Measurements from ENCODE around the gene RNFT2. TPM values are rescaled to one million over a fixed set of nuclear protein-coding genes. Genes with fewer than 3 reads are reported as not detected.

RNFT2 gene
- total RNA-seq, 1 experiment from 2014 or later, result 29.5 TPM

DNA sequence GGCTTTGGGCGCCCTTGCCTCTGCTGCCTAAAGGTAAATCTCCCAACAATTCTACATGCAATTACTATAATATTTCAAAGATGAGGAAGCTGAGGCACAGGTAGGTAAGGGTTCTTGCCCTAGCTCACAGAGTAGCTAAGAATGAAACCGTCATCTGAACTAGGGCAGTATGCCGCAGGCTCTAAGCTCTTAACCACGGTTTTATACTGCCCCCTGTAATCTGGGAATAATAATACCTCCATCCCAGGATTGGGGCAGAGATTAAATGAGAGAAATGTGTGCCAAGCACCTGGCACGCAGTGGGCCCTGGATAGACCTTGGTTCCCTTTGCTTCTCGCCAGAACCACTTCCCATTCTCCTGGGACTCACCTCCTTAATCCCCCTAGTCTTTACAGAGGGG is 144.6 kb downstream of the RNFT2 start:
- no CpG with 5 or more reads among the region's 6 CpGs for WGBS (ENCODE audit: extremely low coverage, insufficient read length, low lambda C conversion rate)
- peak overlapping the region; percentile 9 to 88; a peak in 2 of 5 replicates for H3K4me3 Mint-ChIP-seq

More for the DNA sequence above, 144.6 kb downstream of the RNFT2 start:
- no peaks in the 10 kb centered on the region for H3K9me3 ChIP-seq (ENCODE audit: control insufficient read depth, low read depth, low read length)
- no peak overlapping the region for H4K91ac ChIP-seq (ENCODE audit: insufficient read length, low read depth, low read length)
- H4K5ac ChIP-seq (ENCODE audit: insufficient read length, low read depth, low read length), result no peak overlapping the region
- H3K4me1 ChIP-seq (ENCODE audit: insufficient read depth, low read length), result no peaks in the 10 kb centered on the region
- H3K23me2 ChIP-seq (ENCODE audit: insufficient read length, low read depth, low read length, poor library complexity, severe bottlenecking), result peaks cover 22% of the 10 kb centered on the region
- H3K23ac ChIP-seq (ENCODE audit: insufficient read length, low read depth, low read length), result no peak overlapping the region
- no peak overlapping the region for H2BK12ac ChIP-seq (ENCODE audit: insufficient read length, low read depth, low read length)
- no peak overlapping the region for H3K14ac ChIP-seq (ENCODE audit: insufficient read depth, low read length)
- no peak overlapping the region for H2BK20ac ChIP-seq (ENCODE audit: low read depth, low read length, poor library complexity, severe bottlenecking)
- H3K18ac ChIP-seq (ENCODE audit: insufficient read length, low read depth, low read length), result no peak overlapping the region
- H2BK120ac ChIP-seq (ENCODE audit: low read depth, low read length, poor library complexity, severe bottlenecking), result no peak overlapping the region
- peaks cover 30 to 34% of the 10 kb centered on the region in 2 experiments for H3K4me1 Mint-ChIP-seq
- H4K8ac ChIP-seq (replicated peaks; ENCODE audit: insufficient read length, low read depth, low read length), result no peak overlapping the region
- H3K9me3 Mint-ChIP-seq, result no peaks in the 10 kb centered on the region; a peak in 1 of 5 replicates
- no peak overlapping the region for H2AFZ ChIP-seq (ENCODE audit: low read length)
- H4K20me1 ChIP-seq (ENCODE audit: control insufficient read depth, insufficient read depth, insufficient read length), result no peaks in the 10 kb centered on the region
- H3K36me3 Mint-ChIP-seq (ENCODE audit: insufficient read depth in 1 of 3, low read depth in 3 of 3), result no peaks in the 10 kb centered on the region
- no peak overlapping the region for H2BK15ac ChIP-seq (ENCODE audit: low read depth, low read length)
- no peak overlapping the region for H2AK5ac ChIP-seq (ENCODE audit: insufficient read length, low read length)
- H2BK5ac ChIP-seq (ENCODE audit: insufficient read length, low read length), result no peak overlapping the region
- no peaks in the 10 kb centered on the region for H3K79me2 ChIP-seq (ENCODE audit: insufficient read depth, low read length)
- H3K27me3 ChIP-seq (ENCODE audit: insufficient read depth, low read length), result peaks cover 42% of the 10 kb centered on the region
- H3K27me3 Mint-ChIP-seq (ENCODE audit: low read depth), result peaks cover 89% of the 10 kb centered on the region
- no peaks in the 10 kb centered on the region for H3K79me1 ChIP-seq (ENCODE audit: insufficient read depth, low read depth, low read length, poor library complexity, severe bottlenecking)
- H3K4me2 ChIP-seq (ENCODE audit: insufficient read depth, insufficient read length, low read length), result peak overlapping the region; percentile 59
- no peak overlapping the region for H3K9ac ChIP-seq (ENCODE audit: extremely low read depth, insufficient read length, low read length)
- H3K56ac ChIP-seq (ENCODE audit: insufficient read length, low read depth, low read length), result no peak overlapping the region
- H3K27ac Mint-ChIP-seq, result no peak overlapping the region
- no peak overlapping the region for H3K27ac ChIP-seq (ENCODE audit: insufficient read length, low read depth, low read length)
- no peak overlapping the region for H3T11ph ChIP-seq (ENCODE audit: low read length)
- no peak overlapping the region for H3K4ac ChIP-seq (ENCODE audit: low read depth, low read length)
- peak; percentile 48 for DNase-seq
- TF ChIP-seq, protein P1, sequence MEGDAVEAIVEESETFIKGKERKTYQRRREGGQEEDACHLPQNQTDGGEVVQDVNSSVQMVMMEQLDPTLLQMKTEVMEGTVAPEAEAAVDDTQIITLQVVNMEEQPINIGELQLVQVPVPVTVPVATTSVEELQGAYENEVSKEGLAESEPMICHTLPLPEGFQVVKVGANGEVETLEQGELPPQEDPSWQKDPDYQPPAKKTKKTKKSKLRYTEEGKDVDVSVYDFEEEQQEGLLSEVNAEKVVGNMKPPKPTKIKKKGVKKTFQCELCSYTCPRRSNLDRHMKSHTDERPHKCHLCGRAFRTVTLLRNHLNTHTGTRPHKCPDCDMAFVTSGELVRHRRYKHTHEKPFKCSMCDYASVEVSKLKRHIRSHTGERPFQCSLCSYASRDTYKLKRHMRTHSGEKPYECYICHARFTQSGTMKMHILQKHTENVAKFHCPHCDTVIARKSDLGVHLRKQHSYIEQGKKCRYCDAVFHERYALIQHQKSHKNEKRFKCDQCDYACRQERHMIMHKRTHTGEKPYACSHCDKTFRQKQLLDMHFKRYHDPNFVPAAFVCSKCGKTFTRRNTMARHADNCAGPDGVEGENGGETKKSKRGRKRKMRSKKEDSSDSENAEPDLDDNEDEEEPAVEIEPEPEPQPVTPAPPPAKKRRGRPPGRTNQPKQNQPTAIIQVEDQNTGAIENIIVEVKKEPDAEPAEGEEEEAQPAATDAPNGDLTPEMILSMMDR (conservative IDR thresholded peaks at IDR 0.05), result peak; percentile 52

All from H9 (cell line).